ENCODE measurements around the gene SF1. TPM values are rescaled to one million over a fixed set of nuclear protein-coding genes. Genes with fewer than 3 reads are reported as not detected.

The SF1 gene
- total and polyA plus RNA-seq, 5 donors from 2014 or later, result 75.0 to 1,361 (median 91.8) TPM

- DNase-seq, result no peak
- Histone ChIP-seq H3K27ac (ENCODE audit: insufficient read depth, low read length, poor library complexity, severe bottlenecking) (peak overlapping the region; percentile 70), H3K4me3 (ENCODE audit: low read depth, low read length) (peak overlapping the region; percentile 48), H3K36me3 (ENCODE audit: control insufficient read depth, insufficient read depth, low read length) (peaks cover 99% of the 10 kb centered on the region), H3K9me3 (ENCODE audit: control insufficient read depth in 2 of 2, low read length in 2 of 2) (no peaks in the 10 kb centered on the region), H3K4me1 (ENCODE audit: control insufficient read depth, insufficient read depth, low read length, poor library complexity, severe bottlenecking) (peaks cover 96% of the 10 kb centered on the region), H3K27me3 (ENCODE audit: control insufficient read depth, insufficient read depth, low read length) (no peaks in the 10 kb centered on the region)
- H3K27me3 Mint-ChIP-seq, result peaks cover 7% of the 10 kb centered on the region
- H3K4me1 Mint-ChIP-seq, result peaks cover 26 to 98% (median 79%) of the 10 kb centered on the region in 4 donors
- H3K9me3 Mint-ChIP-seq, result no peaks in the 10 kb centered on the region
- peak in 1 of 2 donors; percentile 19 for ATAC-seq (ENCODE audit: low read depth in 2 of 2)
- peak overlapping the region in 3 of 4 donors; percentile 46 to 96 (median 59) for H3K4me3 Mint-ChIP-seq
- peak overlapping the region in 2 of 3 donors; percentile 60 to 66 for H3K27ac Mint-ChIP-seq
- H3K36me3 Mint-ChIP-seq, result peaks cover 82% of the 10 kb centered on the region
Observed at GRCh38 chr11:64771861-64772260, 6.5 kb downstream of the SF1 start.

- H3K4me1 Mint-ChIP-seq, result peaks cover 20 to 93% (median 66%) of the 10 kb centered on the region in 4 donors
- Histone ChIP-seq H3K4me3 (ENCODE audit: low read depth, low read length) (no peak overlapping the region), H3K27me3 (ENCODE audit: control insufficient read depth, insufficient read depth, low read length) (no peaks in the 10 kb centered on the region), H3K9me3 (ENCODE audit: control insufficient read depth in 2 of 2, low read length in 2 of 2) (no peaks in the 10 kb centered on the region), H3K4me1 (ENCODE audit: control insufficient read depth, insufficient read depth, low read length, poor library complexity, severe bottlenecking) (peaks cover 95% of the 10 kb centered on the region), H3K27ac (ENCODE audit: insufficient read depth, low read length, poor library complexity, severe bottlenecking) (no peak overlapping the region), H3K36me3 (ENCODE audit: control insufficient read depth, insufficient read depth, low read length) (peaks cover 92% of the 10 kb centered on the region)
- H3K4me3 Mint-ChIP-seq, result peak overlapping the region in 2 of 4 donors; percentile 66 to 96
- no peak for ATAC-seq (ENCODE audit: low read depth in 2 of 2)
- H3K27me3 Mint-ChIP-seq, result peaks cover 6% of the 10 kb centered on the region
- H3K36me3 Mint-ChIP-seq, result peaks cover 71% of the 10 kb centered on the region
- H3K9me3 Mint-ChIP-seq, result no peaks in the 10 kb centered on the region
- no peak for DNase-seq
- peak overlapping the region in 2 of 3 donors; percentile 26 to 64 for H3K27ac Mint-ChIP-seq
Observed at GRCh38 chr11:64770120-64770519, 8.2 kb downstream of the SF1 start.

GRCh38 chr11:64769283-64769682 lies 9.1 kb downstream of the SF1 start:
- ATAC-seq (ENCODE audit: low read depth in 2 of 2) (no peak), DNase-seq (no peak)
- no peaks in the 10 kb centered on the region for H3K27me3 ChIP-seq (ENCODE audit: control insufficient read depth, insufficient read depth, low read length)
- Mint-ChIP-seq H3K27me3 (peaks cover 11% of the 10 kb centered on the region), H3K27ac (peak overlapping the region; percentile 89 to 90 (median 90)), H3K9me3 (no peaks in the 10 kb centered on the region), H3K4me3 (peak overlapping the region; percentile 10 to 96 (median 72)), H3K36me3 (peaks cover 73% of the 10 kb centered on the region), H3K4me1 (peaks cover 25 to 93% (median 68%) of the 10 kb centered on the region in 4 donors)
- H3K36me3 ChIP-seq (ENCODE audit: control insufficient read depth, insufficient read depth, low read length), result peaks cover 89% of the 10 kb centered on the region
- no peaks in the 10 kb centered on the region for H3K9me3 ChIP-seq (ENCODE audit: control insufficient read depth in 2 of 2, low read length in 2 of 2)
- no peak overlapping the region for H3K27ac ChIP-seq (ENCODE audit: insufficient read depth, low read length, poor library complexity, severe bottlenecking)
- H3K4me3 ChIP-seq (ENCODE audit: low read depth, low read length), result no peak overlapping the region
- peaks cover 96% of the 10 kb centered on the region for H3K4me1 ChIP-seq (ENCODE audit: control insufficient read depth, insufficient read depth, low read length, poor library complexity, severe bottlenecking)

- no peaks in the 10 kb centered on the region for H3K9me3 Mint-ChIP-seq
- no peak for ATAC-seq (ENCODE audit: low read depth in 2 of 2)
- peak overlapping the region; percentile 19 for H3K4me3 ChIP-seq (ENCODE audit: low read depth, low read length)
- peaks cover 15% of the 10 kb centered on the region for H3K27me3 Mint-ChIP-seq
- peaks cover 86% of the 10 kb centered on the region for H3K36me3 ChIP-seq (ENCODE audit: control insufficient read depth, insufficient read depth, low read length)
- H3K9me3 ChIP-seq (ENCODE audit: control insufficient read depth in 2 of 2, low read length in 2 of 2), result no peaks in the 10 kb centered on the region
- peaks cover 33 to 94% (median 65%) of the 10 kb centered on the region in 4 donors for H3K4me1 Mint-ChIP-seq
- H3K27ac ChIP-seq (ENCODE audit: insufficient read depth, low read length, poor library complexity, severe bottlenecking), result peak overlapping the region; percentile 80
- no peak for DNase-seq
- H3K27ac Mint-ChIP-seq, result peak overlapping the region; percentile 38 to 92 (median 90)
- peaks cover 96% of the 10 kb centered on the region for H3K4me1 ChIP-seq (ENCODE audit: control insufficient read depth, insufficient read depth, low read length, poor library complexity, severe bottlenecking)
- H3K36me3 Mint-ChIP-seq, result peaks cover 66% of the 10 kb centered on the region
- H3K27me3 ChIP-seq (ENCODE audit: control insufficient read depth, insufficient read depth, low read length), result no peaks in the 10 kb centered on the region
- H3K4me3 Mint-ChIP-seq, result peak overlapping the region; percentile 43 to 96 (median 78)
Observed at GRCh38 chr11:64768300-64768694, 10.0 kb downstream of the SF1 start.

- no peaks in the 10 kb centered on the region for H3K9me3 Mint-ChIP-seq
- peaks cover 37 to 94% (median 65%) of the 10 kb centered on the region in 4 donors for H3K4me1 Mint-ChIP-seq
- peaks cover 68% of the 10 kb centered on the region for H3K36me3 Mint-ChIP-seq
- ATAC-seq (ENCODE audit: low read depth in 2 of 2), result peak; percentile 29 to 38
- peak overlapping the region; percentile 78 to 96 (median 85) for H3K4me3 Mint-ChIP-seq
- peak overlapping the region; percentile 11 for H3K4me3 ChIP-seq (ENCODE audit: low read depth, low read length)
- H3K4me1 ChIP-seq (ENCODE audit: control insufficient read depth, insufficient read depth, low read length, poor library complexity, severe bottlenecking), result peaks cover 96% of the 10 kb centered on the region
- peak; percentile 70 to 87 (median 80) for DNase-seq
- H3K27me3 Mint-ChIP-seq, result peaks cover 15% of the 10 kb centered on the region
- peak overlapping the region; percentile 80 for H3K27ac ChIP-seq (ENCODE audit: insufficient read depth, low read length, poor library complexity, severe bottlenecking)
- H3K36me3 ChIP-seq (ENCODE audit: control insufficient read depth, insufficient read depth, low read length), result peaks cover 86% of the 10 kb centered on the region
- H3K9me3 ChIP-seq (ENCODE audit: control insufficient read depth in 2 of 2, low read length in 2 of 2), result no peaks in the 10 kb centered on the region
- H3K27ac Mint-ChIP-seq, result peak overlapping the region; percentile 90 to 92 (median 91)
- H3K27me3 ChIP-seq (ENCODE audit: control insufficient read depth, insufficient read depth, low read length), result no peaks in the 10 kb centered on the region
Observed at GRCh38 chr11:64767344-64768299, 10.7 kb downstream of the SF1 start.

GRCh38 chr11:64766881-64767280 lies 11.5 kb downstream of the SF1 start:
- Mint-ChIP-seq H3K4me3 (peak overlapping the region; percentile 24 to 96 (median 72)), H3K4me1 (peaks cover 37 to 94% (median 65%) of the 10 kb centered on the region in 4 donors), H3K27ac (peak overlapping the region in 2 of 3 donors; percentile 90 to 91), H3K36me3 (peaks cover 67% of the 10 kb centered on the region), H3K27me3 (peaks cover 15% of the 10 kb centered on the region), H3K9me3 (no peaks in the 10 kb centered on the region)
- Histone ChIP-seq H3K36me3 (ENCODE audit: control insufficient read depth, insufficient read depth, low read length) (peaks cover 84% of the 10 kb centered on the region), H3K27me3 (ENCODE audit: control insufficient read depth, insufficient read depth, low read length) (no peaks in the 10 kb centered on the region), H3K4me1 (ENCODE audit: control insufficient read depth, insufficient read depth, low read length, poor library complexity, severe bottlenecking) (peaks cover 96% of the 10 kb centered on the region), H3K27ac (ENCODE audit: insufficient read depth, low read length, poor library complexity, severe bottlenecking) (peak overlapping the region; percentile 80), H3K4me3 (ENCODE audit: low read depth, low read length) (peak overlapping the region; percentile 11), H3K9me3 (ENCODE audit: control insufficient read depth in 2 of 2, low read length in 2 of 2) (no peaks in the 10 kb centered on the region)
- DNase-seq (no peak), ATAC-seq (ENCODE audit: low read depth in 2 of 2) (no peak)

- peak overlapping the region; percentile 87 to 92 (median 90) for H3K27ac Mint-ChIP-seq
- Histone ChIP-seq H3K27ac (ENCODE audit: insufficient read depth, low read length, poor library complexity, severe bottlenecking) (peak overlapping the region; percentile 80), H3K4me1 (ENCODE audit: control insufficient read depth, insufficient read depth, low read length, poor library complexity, severe bottlenecking) (peaks cover 96% of the 10 kb centered on the region), H3K9me3 (ENCODE audit: control insufficient read depth in 2 of 2, low read length in 2 of 2) (no peaks in the 10 kb centered on the region), H3K27me3 (ENCODE audit: control insufficient read depth, insufficient read depth, low read length) (no peaks in the 10 kb centered on the region), H3K4me3 (ENCODE audit: low read depth, low read length) (no peak overlapping the region), H3K36me3 (ENCODE audit: control insufficient read depth, insufficient read depth, low read length) (peaks cover 76% of the 10 kb centered on the region)
- no peaks in the 10 kb centered on the region for H3K9me3 Mint-ChIP-seq
- H3K4me3 Mint-ChIP-seq, result peak overlapping the region; percentile 56 to 87 (median 78)
- H3K4me1 Mint-ChIP-seq, result peaks cover 31 to 94% (median 63%) of the 10 kb centered on the region in 4 donors
- peaks cover 61% of the 10 kb centered on the region for H3K36me3 Mint-ChIP-seq
- ATAC-seq (ENCODE audit: low read depth in 2 of 2) (no peak), DNase-seq (no peak)
- H3K27me3 Mint-ChIP-seq, result peaks cover 15% of the 10 kb centered on the region
Observed at GRCh38 chr11:64765851-64766665, 12.3 kb downstream of the SF1 start.

Data from CD4-positive, CD25-positive, alpha-beta regulatory T cell (primary cell).